ENCODE results near the gene GAB2. TPM values are rescaled to one million over a fixed set of nuclear protein-coding genes. Genes with fewer than 3 reads are reported as not detected.

The GAB2 gene
- total RNA-seq, 1 experiment from 2014 or later, result 4.2 TPM

DNA sequence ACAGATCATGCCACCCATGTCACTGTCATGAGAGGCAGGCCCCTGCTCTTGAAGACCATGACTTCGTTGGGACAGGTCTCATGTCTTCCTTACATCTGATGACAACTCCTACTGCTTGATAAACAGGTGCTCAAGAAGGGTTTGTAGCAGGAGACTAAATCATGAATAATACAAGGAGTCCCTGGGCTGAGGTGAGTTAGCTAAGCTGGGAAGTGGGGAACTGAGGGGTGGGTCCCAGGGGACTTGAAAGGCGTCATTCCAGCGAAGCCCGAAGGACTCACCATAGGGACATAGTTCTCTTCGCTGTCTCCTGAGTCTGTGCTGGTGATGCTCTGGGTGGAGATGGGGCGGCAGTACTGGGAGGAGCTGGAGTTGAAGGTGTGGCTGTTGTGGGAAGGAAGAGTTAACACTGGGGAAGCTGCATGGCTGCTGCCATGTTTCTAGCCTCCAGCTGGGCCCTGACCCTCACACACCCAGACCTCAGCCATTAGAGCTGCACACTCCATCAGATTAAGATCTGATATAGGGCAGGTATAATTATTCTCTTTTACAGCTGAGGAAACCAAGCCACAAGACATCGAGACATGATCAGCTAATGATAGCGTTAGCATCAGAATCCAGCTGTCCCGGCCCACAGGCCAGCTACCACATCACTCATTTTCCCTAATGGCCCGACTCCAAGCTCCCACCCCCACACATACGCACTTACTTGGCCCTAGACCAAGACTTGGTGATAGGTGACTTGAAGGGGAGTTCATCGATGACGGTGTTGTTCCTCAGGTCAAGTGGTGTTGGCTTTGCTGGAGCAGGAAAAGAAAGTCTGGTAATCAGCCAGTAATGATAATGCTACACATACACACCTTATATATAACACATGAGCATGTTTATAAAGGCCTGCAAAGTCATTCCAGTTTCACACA, 196.0 kb downstream of the GAB2 start:
- no peak overlapping the region for H3K27ac Mint-ChIP-seq (ENCODE audit: low read depth, unreplicated experiment)
- peaks cover 6% of the 10 kb centered on the region for H3K4me1 Mint-ChIP-seq (ENCODE audit: insufficient read depth, unreplicated experiment)
- DNase-seq (ENCODE audit: unreplicated experiment), result no peak
- intact Hi-C loops (cut with micrococcal nuclease), result no loop called here
- POLR2A ChIA-PET, result interaction anchor here (0.6 kb wide), 1 partner anchor 28 kb away, joined by 3 read pairs; no protein-coding TSS in a partner anchor
- no TSS peak for BruUV-seq (replicated peaks)
- CTCF ChIA-PET, result interaction anchor here (1.4 kb wide), 1 partner anchor 343 kb away, joined by 6 read pairs; no protein-coding TSS in a partner anchor
- TF ChIP-seq, protein P1, sequence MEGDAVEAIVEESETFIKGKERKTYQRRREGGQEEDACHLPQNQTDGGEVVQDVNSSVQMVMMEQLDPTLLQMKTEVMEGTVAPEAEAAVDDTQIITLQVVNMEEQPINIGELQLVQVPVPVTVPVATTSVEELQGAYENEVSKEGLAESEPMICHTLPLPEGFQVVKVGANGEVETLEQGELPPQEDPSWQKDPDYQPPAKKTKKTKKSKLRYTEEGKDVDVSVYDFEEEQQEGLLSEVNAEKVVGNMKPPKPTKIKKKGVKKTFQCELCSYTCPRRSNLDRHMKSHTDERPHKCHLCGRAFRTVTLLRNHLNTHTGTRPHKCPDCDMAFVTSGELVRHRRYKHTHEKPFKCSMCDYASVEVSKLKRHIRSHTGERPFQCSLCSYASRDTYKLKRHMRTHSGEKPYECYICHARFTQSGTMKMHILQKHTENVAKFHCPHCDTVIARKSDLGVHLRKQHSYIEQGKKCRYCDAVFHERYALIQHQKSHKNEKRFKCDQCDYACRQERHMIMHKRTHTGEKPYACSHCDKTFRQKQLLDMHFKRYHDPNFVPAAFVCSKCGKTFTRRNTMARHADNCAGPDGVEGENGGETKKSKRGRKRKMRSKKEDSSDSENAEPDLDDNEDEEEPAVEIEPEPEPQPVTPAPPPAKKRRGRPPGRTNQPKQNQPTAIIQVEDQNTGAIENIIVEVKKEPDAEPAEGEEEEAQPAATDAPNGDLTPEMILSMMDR (IDR thresholded peaks at IDR 0.05; ENCODE audit: unreplicated experiment), result no peak
- no peak overlapping the region for H3K4me3 Mint-ChIP-seq (ENCODE audit: unreplicated experiment)
- no peaks in the 10 kb centered on the region for H3K9me3 Mint-ChIP-seq (ENCODE audit: unreplicated experiment)
- peaks cover 2% of the 10 kb centered on the region for H3K36me3 Mint-ChIP-seq (ENCODE audit: insufficient read depth, unreplicated experiment)
- H3K27me3 Mint-ChIP-seq (ENCODE audit: insufficient read depth, unreplicated experiment), result no peaks in the 10 kb centered on the region

DNA sequence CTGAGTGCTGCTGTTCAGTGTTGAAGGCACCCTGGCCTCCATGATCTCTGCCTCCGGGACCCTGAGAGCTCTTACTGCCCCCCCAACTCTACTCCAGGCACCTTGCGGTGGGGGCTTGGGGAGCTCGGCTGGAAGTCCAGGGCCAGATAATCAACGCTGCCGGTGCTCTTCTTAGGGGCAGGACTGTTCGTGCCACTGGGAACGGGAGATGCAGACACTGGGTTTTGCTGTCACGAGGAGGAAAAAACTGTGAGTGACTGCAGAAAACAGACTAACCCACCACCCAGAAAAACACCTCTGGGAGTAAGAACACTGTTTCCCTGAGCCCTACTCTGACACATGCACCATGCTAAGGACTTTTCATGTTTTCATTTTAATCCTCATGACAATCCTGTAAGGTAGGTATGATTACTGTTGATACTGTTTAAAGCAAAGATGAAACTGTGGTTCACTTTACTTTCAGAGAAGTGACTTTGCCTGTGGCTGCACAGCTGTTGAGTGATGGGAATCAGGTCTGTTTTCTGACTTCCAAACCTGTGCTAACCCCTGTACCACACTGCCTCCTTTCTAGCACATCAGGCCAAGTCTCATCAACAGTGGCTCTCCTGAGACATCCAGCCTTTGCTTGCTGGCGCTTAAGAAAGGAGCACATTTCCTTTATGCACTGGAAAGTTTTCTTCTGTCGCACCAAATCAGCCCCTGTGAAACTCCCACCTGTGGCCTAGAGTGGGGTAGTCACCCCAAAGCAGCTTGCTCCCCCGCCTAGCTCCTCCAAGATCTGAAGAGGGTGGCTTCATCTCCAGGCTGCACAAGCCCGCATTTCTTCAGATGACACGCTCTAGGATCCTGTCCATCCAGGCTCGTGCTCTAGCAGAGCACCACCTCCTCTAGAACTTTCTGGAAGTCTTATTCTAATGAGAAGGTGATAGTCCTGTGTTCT, 197.1 kb downstream of the GAB2 start:
- peaks cover 6% of the 10 kb centered on the region for H3K4me1 Mint-ChIP-seq (ENCODE audit: insufficient read depth, unreplicated experiment)
- CTCF ChIA-PET, result interaction anchor here (1.2 to 1.4 kb wide), 2 partner anchors 344 kb away, joined by 5 to 6 read pairs; no protein-coding TSS in a partner anchor
- BruUV-seq (replicated peaks), result no TSS peak
- no peak for DNase-seq (ENCODE audit: unreplicated experiment)
- TF ChIP-seq, protein P1 (IDR thresholded peaks at IDR 0.05; ENCODE audit: unreplicated experiment), result no peak
- POLR2A ChIA-PET, result interaction anchor here (0.5 to 0.6 kb wide), 2 partner anchors 27 to 683 kb away, joined by 3 read pairs; no protein-coding TSS in a partner anchor
- H3K4me3 Mint-ChIP-seq (ENCODE audit: unreplicated experiment), result no peak overlapping the region
- H3K27ac Mint-ChIP-seq (ENCODE audit: low read depth, unreplicated experiment), result no peak overlapping the region
- no peaks in the 10 kb centered on the region for H3K27me3 Mint-ChIP-seq (ENCODE audit: insufficient read depth, unreplicated experiment)
- no peaks in the 10 kb centered on the region for H3K9me3 Mint-ChIP-seq (ENCODE audit: unreplicated experiment)
- H3K36me3 Mint-ChIP-seq (ENCODE audit: insufficient read depth, unreplicated experiment), result peaks cover 4% of the 10 kb centered on the region
- intact Hi-C loops (cut with micrococcal nuclease), result no loop called here

DNA sequence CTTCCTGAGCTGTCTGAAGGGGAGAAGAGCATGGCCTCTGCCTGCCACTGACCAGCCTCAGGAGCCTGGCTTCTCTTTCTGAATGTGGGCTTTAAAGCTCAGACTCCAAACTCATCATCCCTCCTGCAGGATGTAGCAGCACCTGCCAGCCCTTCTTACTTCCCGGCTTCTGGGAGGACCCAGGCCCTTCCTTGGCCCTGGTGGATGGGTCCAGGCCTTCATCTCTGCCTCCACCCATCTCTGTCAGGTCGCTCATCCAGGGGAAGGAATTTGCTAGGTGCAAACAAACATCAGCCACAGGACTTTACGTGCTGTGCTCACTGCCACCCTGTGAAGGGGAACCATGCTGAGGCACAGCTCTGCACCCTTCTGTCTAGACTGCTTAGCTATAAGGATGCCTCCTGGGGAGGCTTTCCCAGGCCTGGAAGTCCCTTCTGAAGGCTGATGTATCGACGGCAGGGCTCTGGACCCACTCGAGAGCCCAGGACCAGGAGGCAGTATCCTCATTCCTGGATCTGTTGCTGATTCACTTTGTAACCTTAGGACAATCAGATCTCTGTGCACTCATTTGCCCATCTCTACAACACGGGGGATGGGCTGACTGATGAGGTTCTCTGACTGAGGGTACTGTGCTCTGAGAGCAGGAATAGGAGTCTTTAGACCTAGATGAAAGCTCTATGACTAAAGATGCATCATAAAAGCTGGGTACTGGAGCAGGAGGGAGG, 198.0 kb downstream of the GAB2 start:
- ChIA-PET POLR2A (no interaction called here), CTCF (interaction anchor here (1.2 kb wide), 1 partner anchor 345 kb away, joined by 5 read pairs; no protein-coding TSS in a partner anchor)
- intact Hi-C loops (cut with micrococcal nuclease), result no loop called here
- Mint-ChIP-seq H3K4me1 (ENCODE audit: insufficient read depth, unreplicated experiment) (peaks cover 6% of the 10 kb centered on the region), H3K9me3 (ENCODE audit: unreplicated experiment) (no peaks in the 10 kb centered on the region), H3K27ac (ENCODE audit: low read depth, unreplicated experiment) (no peak overlapping the region), H3K4me3 (ENCODE audit: unreplicated experiment) (no peak overlapping the region), H3K27me3 (ENCODE audit: insufficient read depth, unreplicated experiment) (no peaks in the 10 kb centered on the region), H3K36me3 (ENCODE audit: insufficient read depth, unreplicated experiment) (peaks cover 9% of the 10 kb centered on the region)
- no TSS peak for BruUV-seq (replicated peaks)
- no peak for DNase-seq (ENCODE audit: unreplicated experiment)
- TF ChIP-seq, protein P1 (IDR thresholded peaks at IDR 0.05; ENCODE audit: unreplicated experiment), result no peak
